PFSK-1 (cell line): Measurements from ENCODE around the gene TTLL10.

ENCODE experiments used
- FOXP2 ChIP-seq: optimal IDR thresholded peaks from 2 replicates; pipeline ENCODE3; 2011; ENCODE audit warnings: borderline replicate concordance, control low read depth, inconsistent platforms; ENCODE audit not compliant: insufficient read depth; ENCODE audit errors: extremely low read length, extremely low read depth
- POLR2AphosphoS5 ChIP-seq: IDR thresholded peaks from 2 replicates; pipeline ENCODE4 v1.6.1; 2012; ENCODE audit warnings: low read depth, mild to moderate bottlenecking, control low read depth, low read length, moderate library complexity
- REST ChIP-seq, 2 experiments: IDR thresholded peaks; 2 replicates each; pipeline versions ENCODE4 v1.6.1 to v1.8.0; 2011 to 2012; ENCODE audit warnings: low read depth in 2 of 2, low read length in 2 of 2, control low read depth in 1 of 2, inconsistent platforms in 1 of 2, mild to moderate bottlenecking in 1 of 2, moderate library complexity in 1 of 2; ENCODE audit not compliant: insufficient read depth in 1 of 2
- SIN3A ChIP-seq: IDR thresholded peaks from 2 replicates; pipeline ENCODE4 v1.6.1; 2012; ENCODE audit warnings: mild to moderate bottlenecking, low read length, moderate library complexity, borderline replicate concordance; ENCODE audit not compliant: insufficient read depth
- TAF1 ChIP-seq: IDR thresholded peaks from 2 replicates; pipeline ENCODE4 v1.6.1; 2012; ENCODE audit warnings: low read length, control low read depth, borderline replicate concordance; ENCODE audit not compliant: insufficient read depth

Gene TTLL10

GRCh38 chr1:1202831-1203560 lies 29.3 kb downstream of the TTLL10 start:
- TF ChIP-seq REST (IDR thresholded peaks at IDR 0.05; ENCODE audit: insufficient read depth in 1 of 2, low read depth in 2 of 2, low read length in 2 of 2) (no peak), TAF1 (no peak), POLR2AphosphoS5 (no peak), SIN3A (no peak), FOXP2 (no peak)

- TF ChIP-seq SIN3A (no peak), TAF1 (no peak), POLR2AphosphoS5 (no peak), REST (IDR thresholded peaks at IDR 0.05; ENCODE audit: insufficient read depth in 1 of 2, low read depth in 2 of 2, low read length in 2 of 2) (no peak), FOXP2 (no peak)
Observed at GRCh38 chr1:1203561-1204424, 30.1 kb downstream of the TTLL10 start.

- no peak for TF ChIP-seq FOXP2
- TF ChIP-seq TAF1 = no peak
- no peak for TF ChIP-seq SIN3A
- TF ChIP-seq POLR2AphosphoS5 = no peak
- TF ChIP-seq REST (IDR thresholded peaks at IDR 0.05; ENCODE audit: insufficient read depth in 1 of 2, low read depth in 2 of 2, low read length in 2 of 2) = no peak
Observed at GRCh38 chr1:1204425-1204920, 30.8 kb downstream of the TTLL10 start.

GRCh38 chr1:1204998-1205768 lies 31.5 kb downstream of the TTLL10 start:
- TF ChIP-seq TAF1 (no peak), FOXP2 (no peak), SIN3A (no peak), REST (IDR thresholded peaks at IDR 0.05; ENCODE audit: insufficient read depth in 1 of 2, low read depth in 2 of 2, low read length in 2 of 2) (no peak), POLR2AphosphoS5 (no peak)
